OCI-M2 (cell line): ENCODE results near the gene XPNPEP1.

Experiments used
- DNase-seq: peaks from one replicate; lab custom pipeline; 2025; ENCODE audit not compliant: unreplicated experiment; lab: John Stamatoyannopoulos, UW

XPNPEP1 gene

GRCh38 chr10:109820620-109821405 lies 102.5 kb downstream of the XPNPEP1 start:
- no peak for DNase-seq

GRCh38 chr10:109819807-109820206 lies 103.5 kb downstream of the XPNPEP1 start:
- no peak for DNase-seq
